SH-SY5Y (cell line): ENCODE data around the gene RAI1.

ENCODE experiments used
- GATA2 ChIP-seq: IDR thresholded peaks from 2 replicates; pipeline ENCODE4 v1.6.1; 2011; ENCODE audit warnings: mild to moderate bottlenecking, low read depth, low read length
- GATA3 ChIP-seq: IDR thresholded peaks from 2 replicates; pipeline ENCODE4 v1.6.1; 2011; ENCODE audit warnings: low read depth, mild to moderate bottlenecking, low read length, moderate library complexity

- no peak for TF ChIP-seq GATA2
- TF ChIP-seq GATA3: no peak
These were observed 168.0 kb downstream of the RAI1 start for GRCh38 chr17:17849147-17849820.
